ENCODE measurements around the gene SMURF2.
"Not testable (repeated sequence)": the region's sequence is repeated elsewhere in the genome, so short reads cannot be mapped to it uniquely, and the experiment has no call there.

Gene SMURF2

DNA sequence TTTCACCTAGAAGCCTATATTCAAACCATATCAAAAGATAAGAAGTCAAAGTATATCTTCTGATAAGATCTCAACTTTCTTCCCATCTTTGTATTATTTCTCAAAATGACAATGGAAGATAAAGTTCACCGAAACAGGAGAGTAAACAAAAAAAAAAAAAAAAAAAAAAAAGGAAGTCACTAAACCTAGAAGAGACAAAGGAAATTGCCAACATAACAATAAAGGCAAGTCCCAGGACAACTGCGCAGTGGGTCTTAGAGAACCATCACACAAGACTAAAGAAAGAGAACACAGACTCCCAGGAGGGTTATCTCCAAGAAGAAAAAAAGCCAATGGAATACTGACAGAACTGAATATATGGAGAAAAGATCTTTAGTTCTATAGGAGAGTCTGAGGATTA is 65.7 kb downstream of the SMURF2 start:
- TF ChIP-seq, protein P1, sequence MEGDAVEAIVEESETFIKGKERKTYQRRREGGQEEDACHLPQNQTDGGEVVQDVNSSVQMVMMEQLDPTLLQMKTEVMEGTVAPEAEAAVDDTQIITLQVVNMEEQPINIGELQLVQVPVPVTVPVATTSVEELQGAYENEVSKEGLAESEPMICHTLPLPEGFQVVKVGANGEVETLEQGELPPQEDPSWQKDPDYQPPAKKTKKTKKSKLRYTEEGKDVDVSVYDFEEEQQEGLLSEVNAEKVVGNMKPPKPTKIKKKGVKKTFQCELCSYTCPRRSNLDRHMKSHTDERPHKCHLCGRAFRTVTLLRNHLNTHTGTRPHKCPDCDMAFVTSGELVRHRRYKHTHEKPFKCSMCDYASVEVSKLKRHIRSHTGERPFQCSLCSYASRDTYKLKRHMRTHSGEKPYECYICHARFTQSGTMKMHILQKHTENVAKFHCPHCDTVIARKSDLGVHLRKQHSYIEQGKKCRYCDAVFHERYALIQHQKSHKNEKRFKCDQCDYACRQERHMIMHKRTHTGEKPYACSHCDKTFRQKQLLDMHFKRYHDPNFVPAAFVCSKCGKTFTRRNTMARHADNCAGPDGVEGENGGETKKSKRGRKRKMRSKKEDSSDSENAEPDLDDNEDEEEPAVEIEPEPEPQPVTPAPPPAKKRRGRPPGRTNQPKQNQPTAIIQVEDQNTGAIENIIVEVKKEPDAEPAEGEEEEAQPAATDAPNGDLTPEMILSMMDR (IDR thresholded peaks at IDR 0.05; ENCODE audit: control insufficient read depth, insufficient read depth, low read depth, low read length, missing control alignments), result no peak
- DNase-seq (ENCODE audit: low read depth), result no peak
- H3K4me3 ChIP-seq (ENCODE audit: control insufficient read depth, low read depth, low read length), result no peak overlapping the region

DNA sequence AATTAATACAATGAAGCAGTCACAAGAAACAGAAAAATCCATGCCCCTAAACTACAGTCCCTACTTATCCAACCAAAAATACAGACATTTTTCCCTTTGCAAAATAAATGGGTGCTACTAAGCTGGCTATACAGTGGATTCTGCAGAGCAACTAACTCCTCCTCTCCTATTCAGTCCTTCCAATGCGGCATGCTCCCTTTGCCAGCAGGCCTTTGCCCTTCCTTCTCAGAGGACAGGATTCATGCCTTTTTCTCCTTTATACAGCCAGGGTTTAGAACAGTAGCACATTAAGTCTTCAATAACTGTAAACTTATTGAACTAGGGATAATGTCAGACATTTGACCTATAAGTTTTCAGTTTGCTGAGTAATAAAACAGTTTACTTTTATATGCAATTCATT is 70.2 kb downstream of the SMURF2 start:
- no peak for DNase-seq (ENCODE audit: low read depth)
- no peak overlapping the region for H3K4me3 ChIP-seq (ENCODE audit: control insufficient read depth, low read depth, low read length)
- TF ChIP-seq, protein P1 (IDR thresholded peaks at IDR 0.05; ENCODE audit: control insufficient read depth, insufficient read depth, low read depth, low read length, missing control alignments), result no peak

DNA sequence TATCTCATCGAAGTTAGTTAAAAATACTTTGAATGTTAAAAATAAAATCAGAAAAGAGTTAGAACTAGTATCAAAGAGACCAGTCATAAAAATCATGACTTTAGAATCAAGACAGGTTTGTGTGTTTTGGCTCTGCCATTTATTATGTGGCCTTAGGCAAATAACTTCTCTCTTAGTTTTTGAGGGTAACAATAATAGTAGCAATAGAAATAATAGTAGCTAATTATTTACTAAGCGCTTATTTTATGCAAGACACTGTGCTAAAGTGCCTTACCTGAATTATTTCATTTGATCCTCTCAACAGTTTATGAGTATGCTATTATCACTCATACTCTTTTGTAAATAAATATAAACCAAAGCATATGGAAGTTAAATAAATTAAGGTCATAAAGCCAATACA is 77.0 kb downstream of the SMURF2 start:
- no peak for DNase-seq (ENCODE audit: low read depth)
- TF ChIP-seq, protein P1 (IDR thresholded peaks at IDR 0.05; ENCODE audit: control insufficient read depth, insufficient read depth, low read depth, low read length, missing control alignments), result no peak
- H3K4me3 ChIP-seq (ENCODE audit: control insufficient read depth, low read depth, low read length), result no peak overlapping the region

DNA sequence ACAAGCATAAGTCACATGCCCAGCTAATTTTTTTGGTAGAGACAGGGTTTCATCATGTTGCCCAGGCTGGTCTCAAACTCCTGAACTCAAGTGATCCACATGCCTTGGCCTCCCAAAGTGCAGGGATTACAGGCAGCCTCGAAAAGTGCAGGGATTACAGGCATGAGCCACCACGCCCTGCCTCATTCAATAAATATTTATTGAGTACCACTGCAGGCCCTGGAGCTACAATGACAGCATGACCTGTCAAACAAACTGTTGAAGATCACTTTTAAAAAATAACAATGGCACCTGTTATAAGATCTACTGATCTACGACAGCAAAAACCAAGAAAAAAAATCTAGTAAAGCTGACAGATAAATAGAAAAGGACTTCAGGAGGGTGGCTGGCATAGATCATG is 79.1 kb downstream of the SMURF2 start:
- no peak overlapping the region for H3K4me3 ChIP-seq (ENCODE audit: control insufficient read depth, low read depth, low read length)
- TF ChIP-seq, protein P1 (IDR thresholded peaks at IDR 0.05; ENCODE audit: control insufficient read depth, insufficient read depth, low read depth, low read length, missing control alignments), result no peak
- DNase-seq (ENCODE audit: low read depth), result no peak

DNA sequence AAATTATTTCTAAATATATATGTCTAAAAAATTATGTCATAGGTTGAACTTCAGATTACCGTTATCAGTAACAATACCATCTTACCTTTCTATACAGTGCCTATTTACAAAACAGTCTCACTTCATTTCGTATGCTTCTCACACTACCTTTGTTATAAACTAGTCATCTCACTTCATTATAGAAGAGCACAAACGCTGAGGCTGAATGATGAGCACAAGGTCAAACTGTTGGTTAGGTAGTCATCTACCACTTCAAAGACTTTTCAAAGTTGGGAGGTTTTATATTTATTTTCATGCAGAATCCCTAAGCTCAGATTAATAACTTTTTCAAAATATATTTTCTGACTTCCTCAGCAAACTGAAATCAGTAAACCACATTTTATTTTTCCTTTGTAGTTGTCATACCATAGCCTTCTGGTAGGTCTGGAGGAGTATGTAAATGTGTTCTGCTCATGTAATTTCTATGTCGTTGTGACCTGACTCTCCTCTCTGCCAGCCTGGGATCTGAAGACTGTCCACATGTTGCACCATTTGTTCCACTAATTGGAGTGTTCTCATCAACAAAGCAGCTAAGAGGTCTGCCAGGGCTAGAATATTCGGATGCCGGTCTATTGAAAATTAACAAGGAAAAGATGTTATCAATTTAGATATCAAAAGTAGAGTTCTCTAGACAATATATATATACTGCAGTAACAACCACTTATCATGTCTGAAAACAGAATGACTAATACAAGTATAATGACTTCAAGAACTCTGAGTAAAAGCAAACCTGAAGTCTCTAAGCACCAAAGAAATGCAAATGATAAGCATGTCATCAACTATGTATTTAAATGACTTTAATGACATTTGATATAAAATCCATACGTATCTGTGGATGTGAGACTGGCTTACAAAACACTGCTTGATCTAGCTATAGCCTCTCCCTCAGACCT is 81.5 kb downstream of the SMURF2 start:
- TF ChIP-seq, protein P1 (IDR thresholded peaks at IDR 0.05; ENCODE audit: control insufficient read depth, insufficient read depth, low read depth, low read length, missing control alignments), result no peak
- DNase-seq (ENCODE audit: low read depth), result no peak
- no peak overlapping the region for H3K4me3 ChIP-seq (ENCODE audit: control insufficient read depth, low read depth, low read length)

DNA sequence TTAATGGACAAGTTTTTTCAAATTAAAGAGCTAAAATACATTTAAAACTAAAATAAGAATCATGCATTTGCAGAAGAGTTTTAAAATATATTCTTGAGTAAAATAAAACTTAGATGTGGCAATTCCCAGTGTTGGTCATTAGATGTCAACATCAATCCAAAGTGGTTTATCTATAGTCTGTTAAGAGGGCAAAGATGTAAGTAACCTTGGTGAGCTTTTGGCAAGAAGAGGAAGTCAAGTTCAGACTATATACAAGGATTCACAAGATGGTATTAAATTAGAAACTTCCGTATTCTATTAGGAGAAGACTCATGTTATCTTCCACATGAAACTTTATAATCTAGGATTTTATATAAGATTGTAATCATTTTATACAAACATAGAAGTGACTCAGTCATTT is 82.2 kb downstream of the SMURF2 start:
- TF ChIP-seq, protein P1 (IDR thresholded peaks at IDR 0.05; ENCODE audit: control insufficient read depth, insufficient read depth, low read depth, low read length, missing control alignments), result no peak
- H3K4me3 ChIP-seq (ENCODE audit: control insufficient read depth, low read depth, low read length), result no peak overlapping the region
- no peak for DNase-seq (ENCODE audit: low read depth)

DNA sequence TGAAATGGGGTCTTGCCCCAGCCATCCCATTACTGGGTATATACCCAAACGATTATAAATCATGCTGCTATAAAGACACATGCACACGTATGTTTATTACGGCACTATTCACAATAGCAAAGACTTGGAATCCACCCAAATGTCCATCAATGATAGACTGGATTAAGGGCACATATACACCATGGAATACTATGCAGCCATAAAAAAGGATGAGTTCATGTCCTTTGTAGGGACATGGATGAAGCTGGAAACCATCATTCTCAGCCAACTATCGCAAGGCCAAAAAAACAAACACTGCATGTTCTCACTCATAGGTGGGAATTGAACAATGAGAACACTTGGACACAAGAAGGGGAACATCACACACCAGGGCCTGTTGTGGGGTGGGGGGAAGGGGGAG is 85.1 kb downstream of the SMURF2 start:
- DNase-seq (ENCODE audit: low read depth); H3K4me3 ChIP-seq (ENCODE audit: control insufficient read depth, low read depth, low read length): not testable (repeated sequence)
